ENCODE measurements around the gene SLC44A5. TPM values are rescaled to one million over a fixed set of nuclear protein-coding genes. Genes with fewer than 3 reads are reported as not detected.
"Not testable (repeated sequence)": the region's sequence is repeated elsewhere in the genome, so short reads cannot be mapped to it uniquely, and the experiment has no call there.

SLC44A5 gene
- total and polyA plus RNA-seq, 5 donors from 2014 or later, result 1.3 to 2.3 (median 1.5) TPM; not detected in 1

GRCh38 chr1:75492011-75492410 is 118.9 kb downstream of the SLC44A5 start:
- Mint-ChIP-seq H3K27ac (no peak overlapping the region), H3K4me3 (no peak overlapping the region), H3K9me3 (peaks cover 0 to 5% (median 2%) of the 10 kb centered on the region in 7 donors), H3K27me3 (no peaks in the 10 kb centered on the region), H3K36me3 (no peaks in the 10 kb centered on the region), H3K4me1 (no peaks in the 10 kb centered on the region)
- Histone ChIP-seq H3K27me3 (ENCODE audit: control insufficient read depth, insufficient read depth, low read length) (no peaks in the 10 kb centered on the region), H3K4me3 (ENCODE audit: low read depth, low read length) (no peak overlapping the region), H3K36me3 (ENCODE audit: control insufficient read depth, insufficient read depth, low read length) (no peaks in the 10 kb centered on the region), H3K4me1 (ENCODE audit: control insufficient read depth, insufficient read depth, low read length, poor library complexity, severe bottlenecking) (no peaks in the 10 kb centered on the region), H3K9me3 (ENCODE audit: control insufficient read depth in 2 of 2, low read length in 2 of 2) (no peaks in the 10 kb centered on the region), H3K27ac (ENCODE audit: insufficient read depth, low read length, poor library complexity, severe bottlenecking) (no peak overlapping the region)
- ATAC-seq (ENCODE audit: low read depth in 2 of 2) (no peak), DNase-seq (no peak)

- no peak overlapping the region for H3K4me3 ChIP-seq (ENCODE audit: low read depth, low read length)
- Mint-ChIP-seq H3K27me3 (no peaks in the 10 kb centered on the region), H3K36me3 (no peaks in the 10 kb centered on the region)
Measured at GRCh38 chr1:75487399-75487798, 123.5 kb downstream of the SLC44A5 start.

GRCh38 chr1:75484789-75485188 is 126.1 kb downstream of the SLC44A5 start:
- DNase-seq, result no peak
- no peaks in the 10 kb centered on the region for H3K4me1 ChIP-seq (ENCODE audit: control insufficient read depth, insufficient read depth, low read length, poor library complexity, severe bottlenecking)
- Mint-ChIP-seq H3K9me3 (peaks cover 0 to 12% (median 4%) of the 10 kb centered on the region in 7 donors), H3K4me1 (no peaks in the 10 kb centered on the region), H3K4me3 (no peak overlapping the region), H3K27ac (no peak overlapping the region), H3K36me3 (no peaks in the 10 kb centered on the region), H3K27me3 (no peaks in the 10 kb centered on the region)
- H3K27ac ChIP-seq (ENCODE audit: insufficient read depth, low read length, poor library complexity, severe bottlenecking), result no peak overlapping the region
- ATAC-seq (ENCODE audit: low read depth in 2 of 2), result no peak
- no peak overlapping the region for H3K4me3 ChIP-seq (ENCODE audit: low read depth, low read length)
- H3K36me3 ChIP-seq (ENCODE audit: control insufficient read depth, insufficient read depth, low read length), result no peaks in the 10 kb centered on the region
- H3K27me3 ChIP-seq (ENCODE audit: control insufficient read depth, insufficient read depth, low read length), result no peaks in the 10 kb centered on the region
- peaks cover 0 to 3% of the 10 kb centered on the region in 2 experiments for H3K9me3 ChIP-seq (ENCODE audit: control insufficient read depth in 2 of 2, low read length in 2 of 2)

More at GRCh38 chr1:75487399-75487798, 123.5 kb downstream of the SLC44A5 start:
- H3K4me3 Mint-ChIP-seq, result no peak overlapping the region
- H3K4me1 ChIP-seq (ENCODE audit: control insufficient read depth, insufficient read depth, low read length, poor library complexity, severe bottlenecking), result no peaks in the 10 kb centered on the region
- peaks cover 0 to 8% (median 3%) of the 10 kb centered on the region in 7 donors for H3K9me3 Mint-ChIP-seq
- H3K36me3 ChIP-seq (ENCODE audit: control insufficient read depth, insufficient read depth, low read length), result no peaks in the 10 kb centered on the region
- H3K27ac ChIP-seq (ENCODE audit: insufficient read depth, low read length, poor library complexity, severe bottlenecking), result no peak overlapping the region
- no peaks in the 10 kb centered on the region for H3K27me3 ChIP-seq (ENCODE audit: control insufficient read depth, insufficient read depth, low read length)
- H3K9me3 ChIP-seq (ENCODE audit: control insufficient read depth in 2 of 2, low read length in 2 of 2), result peaks cover 0 to 3% of the 10 kb centered on the region in 2 experiments
- no peak overlapping the region for H3K27ac Mint-ChIP-seq
- ATAC-seq (ENCODE audit: low read depth in 2 of 2) (no peak), DNase-seq (no peak)
- no peaks in the 10 kb centered on the region for H3K4me1 Mint-ChIP-seq

- DNase-seq, result no peak
- no peak for ATAC-seq (ENCODE audit: low read depth in 2 of 2)
- no peak overlapping the region for H3K4me3 ChIP-seq (ENCODE audit: low read depth, low read length)
- peaks cover 0 to 3% of the 10 kb centered on the region in 2 experiments for H3K9me3 ChIP-seq (ENCODE audit: control insufficient read depth in 2 of 2, low read length in 2 of 2)
- no peaks in the 10 kb centered on the region for H3K4me1 ChIP-seq (ENCODE audit: control insufficient read depth, insufficient read depth, low read length, poor library complexity, severe bottlenecking)
- H3K27ac Mint-ChIP-seq, result no peak overlapping the region
- no peaks in the 10 kb centered on the region for H3K36me3 ChIP-seq (ENCODE audit: control insufficient read depth, insufficient read depth, low read length)
- H3K9me3 Mint-ChIP-seq, result peaks cover 0 to 15% (median 4%) of the 10 kb centered on the region in 7 donors
- H3K4me3 Mint-ChIP-seq, result no peak overlapping the region
- H3K27ac ChIP-seq (ENCODE audit: insufficient read depth, low read length, poor library complexity, severe bottlenecking), result no peak overlapping the region
- H3K27me3 ChIP-seq (ENCODE audit: control insufficient read depth, insufficient read depth, low read length), result no peaks in the 10 kb centered on the region
- H3K4me1 Mint-ChIP-seq, result no peaks in the 10 kb centered on the region
- H3K36me3 Mint-ChIP-seq, result no peaks in the 10 kb centered on the region
- no peaks in the 10 kb centered on the region for H3K27me3 Mint-ChIP-seq
Measured at GRCh38 chr1:75482951-75483350, 128.0 kb downstream of the SLC44A5 start.

GRCh38 chr1:75476486-75476885 is 134.4 kb downstream of the SLC44A5 start:
- H3K27me3 Mint-ChIP-seq; H3K27me3 ChIP-seq (ENCODE audit: control insufficient read depth, insufficient read depth, low read length); ATAC-seq (ENCODE audit: low read depth in 2 of 2); H3K36me3 Mint-ChIP-seq; H3K4me1 ChIP-seq (ENCODE audit: control insufficient read depth, insufficient read depth, low read length, poor library complexity, severe bottlenecking); H3K36me3 ChIP-seq (ENCODE audit: control insufficient read depth, insufficient read depth, low read length); DNase-seq; H3K27ac ChIP-seq (ENCODE audit: insufficient read depth, low read length, poor library complexity, severe bottlenecking); H3K4me3 ChIP-seq (ENCODE audit: low read depth, low read length); H3K27ac Mint-ChIP-seq; H3K9me3 ChIP-seq (ENCODE audit: control insufficient read depth in 2 of 2, low read length in 2 of 2); H3K4me3 Mint-ChIP-seq; H3K4me1 Mint-ChIP-seq: not testable (repeated sequence)
- peaks cover 0 to 12% (median 2%) of the 10 kb centered on the region in 7 donors for H3K9me3 Mint-ChIP-seq

- Mint-ChIP-seq H3K4me1 (no peaks in the 10 kb centered on the region), H3K27ac (no peak overlapping the region), H3K27me3 (no peaks in the 10 kb centered on the region), H3K4me3 (no peak overlapping the region), H3K9me3 (peaks cover 0 to 12% (median 2%) of the 10 kb centered on the region in 7 donors), H3K36me3 (no peaks in the 10 kb centered on the region)
- DNase-seq (no peak), ATAC-seq (ENCODE audit: low read depth in 2 of 2) (no peak)
- Histone ChIP-seq H3K36me3 (ENCODE audit: control insufficient read depth, insufficient read depth, low read length) (no peaks in the 10 kb centered on the region), H3K9me3 (ENCODE audit: control insufficient read depth in 2 of 2, low read length in 2 of 2) (no peaks in the 10 kb centered on the region), H3K27me3 (ENCODE audit: control insufficient read depth, insufficient read depth, low read length) (no peaks in the 10 kb centered on the region), H3K4me3 (ENCODE audit: low read depth, low read length) (no peak overlapping the region), H3K4me1 (ENCODE audit: control insufficient read depth, insufficient read depth, low read length, poor library complexity, severe bottlenecking) (no peaks in the 10 kb centered on the region), H3K27ac (ENCODE audit: insufficient read depth, low read length, poor library complexity, severe bottlenecking) (no peak overlapping the region)
Measured at GRCh38 chr1:75475696-75476095, 135.2 kb downstream of the SLC44A5 start.

- Mint-ChIP-seq H3K27me3 (no peaks in the 10 kb centered on the region), H3K36me3 (no peaks in the 10 kb centered on the region), H3K4me1 (no peaks in the 10 kb centered on the region), H3K27ac (no peak overlapping the region), H3K9me3 (peaks cover 0 to 9% (median 2%) of the 10 kb centered on the region in 7 donors), H3K4me3 (no peak overlapping the region)
- Histone ChIP-seq H3K9me3 (ENCODE audit: control insufficient read depth in 2 of 2, low read length in 2 of 2) (no peaks in the 10 kb centered on the region), H3K27me3 (ENCODE audit: control insufficient read depth, insufficient read depth, low read length) (no peaks in the 10 kb centered on the region), H3K27ac (ENCODE audit: insufficient read depth, low read length, poor library complexity, severe bottlenecking) (no peak overlapping the region), H3K36me3 (ENCODE audit: control insufficient read depth, insufficient read depth, low read length) (no peaks in the 10 kb centered on the region), H3K4me1 (ENCODE audit: control insufficient read depth, insufficient read depth, low read length, poor library complexity, severe bottlenecking) (no peaks in the 10 kb centered on the region), H3K4me3 (ENCODE audit: low read depth, low read length) (no peak overlapping the region)
- DNase-seq (no peak), ATAC-seq (ENCODE audit: low read depth in 2 of 2) (no peak)
Measured at GRCh38 chr1:75472971-75473603, 137.8 kb downstream of the SLC44A5 start.

Measured in CD4-positive, CD25-positive, alpha-beta regulatory T cell (primary cell).